ENCODE results near the gene CFAP77.
"Not testable (repeated sequence)": the region's sequence is repeated elsewhere in the genome, so short reads cannot be mapped to it uniquely, and the experiment has no call there.

Gene CFAP77

GRCh38 chr9:132409828-132410528, at the start of gene CFAP77:
Gene CFAP77, plus strand, starts transcription at chr9:132410211. Its CDS starts 61 bp downstream, at chr9:132410272.
- DNase-seq: no peak

- no peak for DNase-seq
Observed at GRCh38 chr9:132364068-132364467, 45.9 kb upstream of the CFAP77 start.

GRCh38 chr9:132365986-132366385, 44.0 kb upstream of the CFAP77 start:
- DNase-seq: no peak

- DNase-seq: no peak
Observed at GRCh38 chr9:132366481-132366880, 43.5 kb upstream of the CFAP77 start.

- no peak for DNase-seq
Observed at GRCh38 chr9:132367613-132368313, 42.2 kb upstream of the CFAP77 start.

- DNase-seq: no peak
Observed at GRCh38 chr9:132369421-132369820, 40.6 kb upstream of the CFAP77 start.

- DNase-seq: no peak
Observed at GRCh38 chr9:132370592-132370991, 39.4 kb upstream of the CFAP77 start.

GRCh38 chr9:132372177-132373095, 37.6 kb upstream of the CFAP77 start:
- DNase-seq: no peak

- not testable (repeated sequence) for DNase-seq
Observed at GRCh38 chr9:132377769-132378168, 32.2 kb upstream of the CFAP77 start.

- not testable (repeated sequence) for DNase-seq
Observed at GRCh38 chr9:132378416-132378815, 31.6 kb upstream of the CFAP77 start.

- DNase-seq: no peak
Observed at GRCh38 chr9:132381966-132382541, 28.0 kb upstream of the CFAP77 start.

GRCh38 chr9:132383462-132383883, 26.5 kb upstream of the CFAP77 start:
- no peak for DNase-seq

GRCh38 chr9:132384376-132384775, 25.6 kb upstream of the CFAP77 start:
- DNase-seq: no peak

GRCh38 chr9:132387133-132387532, 22.9 kb upstream of the CFAP77 start:
- DNase-seq: no peak

GRCh38 chr9:132390966-132391365, 19.0 kb upstream of the CFAP77 start:
- no peak for DNase-seq

GRCh38 chr9:132391449-132391848, 18.6 kb upstream of the CFAP77 start:
- DNase-seq: no peak

- no peak for DNase-seq
Observed at GRCh38 chr9:132395560-132395959, 14.5 kb upstream of the CFAP77 start.

GRCh38 chr9:132401824-132402223, 8.2 kb upstream of the CFAP77 start:
- no peak for DNase-seq

- no peak for DNase-seq
Observed at GRCh38 chr9:132404228-132404881, 5.7 kb upstream of the CFAP77 start.

- DNase-seq: peak; percentile 48
Observed at GRCh38 chr9:132406554-132407122, 3.4 kb upstream of the CFAP77 start, which contains the start of gene TTF1. Gene TTF1, minus strand, starts transcription at chr9:132406840. Its CDS starts 4,019 bp downstream, at chr9:132402821.

- no peak for DNase-seq
Observed at GRCh38 chr9:132407196-132407595, 2.8 kb upstream of the CFAP77 start.

- DNase-seq: no peak
Observed at GRCh38 chr9:132408521-132408920, 1.5 kb upstream of the CFAP77 start.

Data from NCI-H187 treated with DMSO at 0.1 percent for 48 hours (cell line).